Measurements from ENCODE around the gene CXCL16.

The CXCL16 gene

GRCh38 chr17:4753392-4753791, 13.7 kb upstream of the CXCL16 start:
- H3K27ac ChIP-seq (ENCODE audit: low read depth, low read length, poor library complexity, severe bottlenecking) = no peak overlapping the region
- H4K20me1 ChIP-seq (ENCODE audit: insufficient read depth, low read length) = no peaks in the 10 kb centered on the region
- no peaks in the 10 kb centered on the region for H3K9me2 ChIP-seq (ENCODE audit: low read depth, low read length)
- no peak overlapping the region for H2AFZ ChIP-seq (ENCODE audit: low read length)
- TF ChIP-seq CTCF (IDR thresholded peaks at IDR 0.05; ENCODE audit: low read length) = no peak
- TF ChIP-seq EZH2 (IDR thresholded peaks at IDR 0.05; ENCODE audit: borderline replicate concordance, low read length) = no peak
- H3K36me3 ChIP-seq (ENCODE audit: insufficient read depth, low read length) = no peaks in the 10 kb centered on the region
- H3K9me3 ChIP-seq (ENCODE audit: low read length) = no peaks in the 10 kb centered on the region
- no peak overlapping the region for H3K9ac ChIP-seq (ENCODE audit: low read length)
- no peak overlapping the region for H3K4me3 ChIP-seq (ENCODE audit: low read depth, low read length, poor library complexity, severe bottlenecking)
- H3K27me3 ChIP-seq (ENCODE audit: insufficient read depth, low read length) = no peaks in the 10 kb centered on the region
- H3K4me1 ChIP-seq (ENCODE audit: insufficient read depth, low read length, severe bottlenecking) = peaks cover 2% of the 10 kb centered on the region
- H3K79me2 ChIP-seq (ENCODE audit: insufficient read depth, low read length) = no peaks in the 10 kb centered on the region
- H3F3A ChIP-seq (ENCODE audit: insufficient read depth, low read length) = no peaks in the 10 kb centered on the region
- H3K4me2 ChIP-seq (ENCODE audit: low read length) = no peak overlapping the region

GRCh38 chr17:4751932-4752331, 12.2 kb upstream of the CXCL16 start:
- Histone ChIP-seq H3K4me3 (ENCODE audit: low read depth, low read length, poor library complexity, severe bottlenecking) (no peak overlapping the region), H3K27ac (ENCODE audit: low read depth, low read length, poor library complexity, severe bottlenecking) (no peak overlapping the region), H2AFZ (ENCODE audit: low read length) (no peak overlapping the region), H3F3A (ENCODE audit: insufficient read depth, low read length) (no peaks in the 10 kb centered on the region), H3K9me3 (ENCODE audit: low read length) (no peaks in the 10 kb centered on the region), H3K9ac (ENCODE audit: low read length) (no peak overlapping the region), H3K79me2 (ENCODE audit: insufficient read depth, low read length) (no peaks in the 10 kb centered on the region), H3K27me3 (ENCODE audit: insufficient read depth, low read length) (no peaks in the 10 kb centered on the region), H3K4me2 (ENCODE audit: low read length) (no peak overlapping the region), H3K4me1 (ENCODE audit: insufficient read depth, low read length, severe bottlenecking) (peaks cover 12% of the 10 kb centered on the region), H3K36me3 (ENCODE audit: insufficient read depth, low read length) (no peaks in the 10 kb centered on the region), H3K9me2 (ENCODE audit: low read depth, low read length) (no peaks in the 10 kb centered on the region), H4K20me1 (ENCODE audit: insufficient read depth, low read length) (no peaks in the 10 kb centered on the region)
- TF ChIP-seq EZH2 (IDR thresholded peaks at IDR 0.05; ENCODE audit: borderline replicate concordance, low read length) = no peak
- no peak for TF ChIP-seq CTCF (IDR thresholded peaks at IDR 0.05; ENCODE audit: low read length)

- no peaks in the 10 kb centered on the region for H3K27me3 ChIP-seq (ENCODE audit: insufficient read depth, low read length)
- TF ChIP-seq EZH2 (IDR thresholded peaks at IDR 0.05; ENCODE audit: borderline replicate concordance, low read length) (no peak), CTCF (IDR thresholded peaks at IDR 0.05; ENCODE audit: low read length) (no peak)
- H3K4me2 ChIP-seq (ENCODE audit: low read length) = no peak overlapping the region
- H4K20me1 ChIP-seq (ENCODE audit: insufficient read depth, low read length) = no peaks in the 10 kb centered on the region
- H3K9me3 ChIP-seq (ENCODE audit: low read length) = no peaks in the 10 kb centered on the region
- H2AFZ ChIP-seq (ENCODE audit: low read length) = no peak overlapping the region
- H3K4me1 ChIP-seq (ENCODE audit: insufficient read depth, low read length, severe bottlenecking) = peaks cover 12% of the 10 kb centered on the region
- H3K27ac ChIP-seq (ENCODE audit: low read depth, low read length, poor library complexity, severe bottlenecking) = no peak overlapping the region
- no peak overlapping the region for H3K9ac ChIP-seq (ENCODE audit: low read length)
- H3F3A ChIP-seq (ENCODE audit: insufficient read depth, low read length) = no peaks in the 10 kb centered on the region
- no peaks in the 10 kb centered on the region for H3K9me2 ChIP-seq (ENCODE audit: low read depth, low read length)
- no peaks in the 10 kb centered on the region for H3K79me2 ChIP-seq (ENCODE audit: insufficient read depth, low read length)
- H3K36me3 ChIP-seq (ENCODE audit: insufficient read depth, low read length) = no peaks in the 10 kb centered on the region
- H3K4me3 ChIP-seq (ENCODE audit: low read depth, low read length, poor library complexity, severe bottlenecking) = no peak overlapping the region
These were observed 10.9 kb upstream of the CXCL16 start for GRCh38 chr17:4750606-4751005.

All from OCI-LY1 (cell line).